B cell (primary cell): ENCODE results near the gene TRIP13. TPM values are rescaled to one million over a fixed set of nuclear protein-coding genes. Genes with fewer than 3 reads are reported as not detected.

Experiments
- ATAC-seq: fragments of 200-7000 bp; cut with Tn5 transposase; one replicate; pipeline ENCODE4 v1.10.0; 2021; ENCODE audit warnings: low read depth, mild to moderate bottlenecking, moderate number of reproducible peaks, moderate library complexity
- CTCF ChIA-PET: fragments of 350-600 bp; sonication (Branson Sonifier 250); formaldehyde crosslinking; loops from one replicate; lab custom pipeline; 2021; ENCODE audit warnings: antibody characterized with exemption, inconsistent platforms; lab: Charles Lee
- POLR2A ChIA-PET: fragments of 350-600 bp; sonication (Branson Sonifier 250); formaldehyde crosslinking; loops from one replicate; lab custom pipeline; 2021; ENCODE audit warnings: antibody characterized with exemption; lab: Charles Lee
- DNase-seq: peaks from one replicate; pipeline ENCODE4 v3.0.0; 2013
- H2AFZ ChIP-seq: 2 replicates; pipeline ENCODE4 v1.6.1; 2012; ENCODE audit warnings: mild to moderate bottlenecking, low read depth, low read length; ENCODE audit not compliant: insufficient read depth, poor library complexity, severe bottlenecking
- H3K27ac ChIP-seq, 2 donors: 1 replicate in 1 of 2; 2 replicates in 1 of 2; pipeline ENCODE4 v1.5.1; 2012 to 2013; ENCODE audit warnings: low read length in 2 of 2, mild to moderate bottlenecking in 2 of 2, moderate library complexity in 1 of 2
- H3K27me3 ChIP-seq, 4 experiments: fragments of 200-600 bp in 1 of 4; sonication (generic) in 1 of 4; replicated peaks in 1 of 4; 1 replicate in 2 of 4; 2 replicates in 2 of 4; pipeline versions ENCODE4 v1.6.1 to v1.7.0; 2013 to 2016; ENCODE audit warnings: low read length in 3 of 4, mild to moderate bottlenecking in 2 of 4, mixed read lengths in 1 of 4, moderate library complexity in 1 of 4; ENCODE audit not compliant: insufficient read depth in 4 of 4, control insufficient read depth in 3 of 4; ENCODE audit errors: control extremely low read depth in 1 of 4
- H3K36me3 ChIP-seq, 2 experiments: replicated peaks in 1 of 2; 1 replicate in 1 of 2; 2 replicates in 1 of 2; pipeline versions ENCODE4 v1.6.1 to v1.7.1; 2013; ENCODE audit warnings: low read length in 1 of 2; ENCODE audit not compliant: insufficient read depth in 2 of 2, control insufficient read depth in 1 of 2; ENCODE audit errors: control extremely low read depth in 1 of 2, extremely low read depth in 1 of 2
- H3K4me1 ChIP-seq, 2 donors: fragments of 200-600 bp in 1 of 2; sonication (generic) in 1 of 2; 1 replicate in 1 of 2; 2 replicates in 1 of 2; pipeline versions ENCODE4 v1.5.1 to v1.6.1; 2013 to 2017; ENCODE audit warnings: low read length in 2 of 2; ENCODE audit not compliant: control insufficient read depth in 2 of 2, insufficient read depth in 2 of 2
- H3K4me2 ChIP-seq: replicated peaks from 2 replicates; pipeline ENCODE3; 2012; ENCODE audit warnings: mild to moderate bottlenecking, low read depth, low read length; ENCODE audit not compliant: poor library complexity, severe bottlenecking
- H3K4me3 ChIP-seq, 5 experiments: fragments of 200-600 bp in 1 of 5; sonication (generic) in 1 of 5; 1 replicate in 3 of 5; 2 replicates in 2 of 5; pipeline versions ENCODE4 v1.5.1 to v1.7.0; 2011 to 2016; ENCODE audit warnings: low read length in 4 of 5, mild to moderate bottlenecking in 4 of 5, low read depth in 2 of 5, control low read depth in 1 of 5, moderate library complexity in 1 of 5; ENCODE audit not compliant: insufficient read depth in 1 of 5; ENCODE audit errors: control extremely low read depth in 1 of 5, extremely low read depth in 1 of 5
- H3K79me2 ChIP-seq: fragments of 200-600 bp; sonication (generic); one replicate; pipeline ENCODE4 v1.6.0; 2016; ENCODE audit warnings: low read length; ENCODE audit not compliant: control insufficient read depth, insufficient read depth
- H3K9ac ChIP-seq: fragments of 200-600 bp; sonication (generic); 2 replicates; pipeline ENCODE4 v1.6.1; 2017; ENCODE audit warnings: mild to moderate bottlenecking, low read length, moderate library complexity
- H3K9me3 ChIP-seq, 3 donors: one replicate each; pipeline versions ENCODE4 v1.6.1 to v1.7.1; 2013; ENCODE audit warnings: low read length in 2 of 3; ENCODE audit not compliant: control insufficient read depth in 2 of 3, insufficient read depth in 1 of 3; ENCODE audit errors: control extremely low read depth in 1 of 3
- H4K20me1 ChIP-seq: 2 replicates; pipeline ENCODE4 v1.6.0; 2012; ENCODE audit warnings: mild to moderate bottlenecking, low read length; ENCODE audit not compliant: insufficient read depth, control insufficient read depth, poor library complexity, severe bottlenecking
- H3K27ac Mint-ChIP-seq: one replicate; pipeline ENCODE4 v1.8.0; 2021; ENCODE audit warnings: mixed read lengths
- H3K27me3 Mint-ChIP-seq: one replicate; pipeline ENCODE4 v1.8.0; 2021; ENCODE audit warnings: mixed read lengths
- H3K4me1 Mint-ChIP-seq: one replicate; pipeline ENCODE4 v1.8.0; 2021; ENCODE audit warnings: mixed read lengths
- H3K4me3 Mint-ChIP-seq: one replicate; pipeline ENCODE4 v1.8.0; 2021; ENCODE audit warnings: mixed read lengths
- H3K9me3 Mint-ChIP-seq: one replicate; pipeline ENCODE4 v1.8.0; 2022; ENCODE audit warnings: mixed read lengths; ENCODE audit not compliant: insufficient read depth
- CTCF ChIP-seq: fragments of 200-600 bp; IDR thresholded peaks from one replicate; pipeline ENCODE4 v1.8.0; 2022; ENCODE audit warnings: antibody characterized with exemption, mild to moderate bottlenecking
- EZH2 ChIP-seq: IDR thresholded peaks from 2 replicates; pipeline ENCODE4 v1.6.1; 2012; ENCODE audit warnings: borderline replicate concordance, low read depth, mild to moderate bottlenecking, moderate library complexity, low read length; ENCODE audit not compliant: insufficient read depth, poor library complexity, severe bottlenecking
- WGBS: methylation state at CpG from one replicate; pipeline ENCODE4 v1.1.5; 2013; ENCODE audit warnings: missing lambda C conversion rate; ENCODE audit not compliant: insufficient coverage; 5-methylcytosine and 5-hydroxymethylcytosine counted together
- intact Hi-C: fragments of 100-400 bp; cut with micrococcal nuclease; formaldehyde crosslinking; loops from one replicate; pipeline ENCODE4 v1.10.0; 2022
- polyA plus RNA-seq: library from polyadenylated mRNA; depleted of rRNA; stranded (reverse); fragments of >200 nt; gene quantifications from 2 replicates; pipeline ENCODE4 v1.2.3, GENCODE V29; 2012
- total RNA-seq, 2 donors: library from RNA; stranded (reverse); fragments of 120-200 nt in 1 of 2; gene quantifications; 1 replicate in 1 of 2; 2 replicates in 1 of 2; pipeline versions ENCODE4 v1.2.3 to v1.2.4, GENCODE V29; 2013 to 2022

Gene TRIP13
- total and polyA plus RNA-seq, 2 donors (not counting 1 experiment from before 2014, with no cell fraction given) = 0.63 to 1.1 TPM

- ChIA-PET POLR2A (no interaction called here), CTCF (no interaction called here)
- Mint-ChIP-seq H3K9me3 (no peaks in the 10 kb centered on the region), H3K4me1 (peaks cover 3% of the 10 kb centered on the region), H3K27me3 (no peaks in the 10 kb centered on the region), H3K27ac (no peak overlapping the region), H3K4me3 (no peak overlapping the region)
- Histone ChIP-seq H4K20me1 (peaks cover 11% of the 10 kb centered on the region), H3K27ac (no peak overlapping the region), H3K4me3 (no peak overlapping the region), H3K9ac (no peak overlapping the region), H2AFZ (no peak overlapping the region), H3K4me2 (no peak overlapping the region), H3K27me3 (no peaks in the 10 kb centered on the region), H3K4me1 (no peaks in the 10 kb centered on the region), H3K36me3 (peaks cover 6 to 78% of the 10 kb centered on the region in 2 experiments), H3K9me3 (peaks cover 0 to 6% (median 0%) of the 10 kb centered on the region in 3 donors), H3K79me2 (no peaks in the 10 kb centered on the region)
- 98% methylated on average over 29 of the region's 29 CpGs for WGBS
- intact Hi-C loops = no loop called here
- DNase-seq (no peak), ATAC-seq (no peak)
- no peak for TF ChIP-seq EZH2
- TF ChIP-seq CTCF = no peak
Observed at GRCh38 chr5:871596-872298, 20.9 kb upstream of the TRIP13 start.

- no peak overlapping the region for H3K4me3 ChIP-seq
- H3K27ac ChIP-seq = no peak overlapping the region
- Mint-ChIP-seq H3K27ac (no peak overlapping the region), H3K4me3 (no peak overlapping the region), H3K27me3 (no peaks in the 10 kb centered on the region), H3K4me1 (peaks cover 3% of the 10 kb centered on the region), H3K9me3 (no peaks in the 10 kb centered on the region)
- peaks cover 11% of the 10 kb centered on the region for H4K20me1 ChIP-seq
- no peak overlapping the region for H3K9ac ChIP-seq
- WGBS = 85% methylated on average over 8 of the region's 10 CpGs
- H3K79me2 ChIP-seq = no peaks in the 10 kb centered on the region
- no peak overlapping the region for H3K4me2 ChIP-seq
- no peaks in the 10 kb centered on the region for H3K4me1 ChIP-seq
- H3K9me3 ChIP-seq = peaks cover 0 to under 1% (median 0%) of the 10 kb centered on the region in 3 donors
- TF ChIP-seq EZH2 = no peak
- TF ChIP-seq CTCF = no peak
- no peak for DNase-seq
- POLR2A ChIA-PET = no interaction called here
- no peak overlapping the region for H2AFZ ChIP-seq
- ATAC-seq = no peak
- H3K36me3 ChIP-seq = peaks cover 6 to 76% of the 10 kb centered on the region in 2 experiments
- intact Hi-C loops = no loop called here
- no peaks in the 10 kb centered on the region for H3K27me3 ChIP-seq
- CTCF ChIA-PET = no interaction called here
Observed at GRCh38 chr5:872301-872700, 20.4 kb upstream of the TRIP13 start.
